Trophoblast cell (in vitro differentiated cells and primary cell): Measurements from ENCODE around the gene NEB.
"Not testable (repeated sequence)": the region's sequence is repeated elsewhere in the genome, so short reads cannot be mapped to it uniquely, and the experiment has no call there.

Experiments used
- DNase-seq, 2 donors: peaks; one replicate each; pipeline ENCODE4 v3.0.0-alpha.2; 2016
- H2AFZ ChIP-seq: 2 replicates; pipeline ENCODE4 v1.6.1; 2013; ENCODE audit warnings: low read length, moderate library complexity, mild to moderate bottlenecking; ENCODE audit not compliant: insufficient read depth, poor library complexity
- H2AK5ac ChIP-seq: 2 replicates; pipeline ENCODE4 v1.6.1; 2013; ENCODE audit warnings: mild to moderate bottlenecking, low read length
- H2BK120ac ChIP-seq: 2 replicates; pipeline ENCODE4 v1.6.1; 2013; ENCODE audit warnings: low read length, mild to moderate bottlenecking, moderate library complexity; ENCODE audit not compliant: insufficient read depth, poor library complexity
- H2BK12ac ChIP-seq: 2 replicates; pipeline ENCODE4 v1.6.1; 2013; ENCODE audit warnings: mild to moderate bottlenecking, low read length, moderate library complexity
- H2BK5ac ChIP-seq: 2 replicates; pipeline ENCODE4 v1.6.1; 2013; ENCODE audit warnings: low read length, low read depth, moderate library complexity, mild to moderate bottlenecking; ENCODE audit not compliant: poor library complexity
- H3K14ac ChIP-seq: 2 replicates; pipeline ENCODE4 v1.6.1; 2013; ENCODE audit warnings: mild to moderate bottlenecking, low read length
- H3K18ac ChIP-seq: 2 replicates; pipeline ENCODE4 v1.6.1; 2013; ENCODE audit warnings: mild to moderate bottlenecking, low read length
- H3K23ac ChIP-seq: 2 replicates; pipeline ENCODE4 v1.6.1; 2013; ENCODE audit warnings: low read length
- H3K27ac ChIP-seq: 2 replicates; pipeline ENCODE4 v1.5.1; 2013; ENCODE audit warnings: low read depth, mild to moderate bottlenecking, inconsistent platforms, low read length, moderate library complexity
- H3K27me3 ChIP-seq: 2 replicates; pipeline ENCODE4 v1.6.1; 2013; ENCODE audit warnings: inconsistent platforms, mild to moderate bottlenecking, low read length, moderate library complexity; ENCODE audit not compliant: insufficient read depth
- H3K36me3 ChIP-seq, 2 experiments: 1 replicate in 1 of 2; 2 replicates in 1 of 2; pipeline ENCODE4 v1.6.1; 2013; ENCODE audit warnings: low read length in 2 of 2, mild to moderate bottlenecking in 2 of 2, moderate library complexity in 1 of 2; ENCODE audit not compliant: insufficient read depth in 2 of 2, control insufficient read depth in 1 of 2
- H3K4ac ChIP-seq: 2 replicates; pipeline ENCODE4 v1.6.1; 2013; ENCODE audit warnings: low read depth, mild to moderate bottlenecking, low read length, moderate library complexity
- H3K4me1 ChIP-seq, 2 experiments: 1 replicate in 1 of 2; 2 replicates in 1 of 2; pipeline ENCODE4 v1.6.1; 2013; ENCODE audit warnings: low read length in 2 of 2, mild to moderate bottlenecking in 2 of 2, moderate library complexity in 1 of 2; ENCODE audit not compliant: insufficient read depth in 2 of 2, control insufficient read depth in 1 of 2
- H3K4me2 ChIP-seq: 2 replicates; pipeline ENCODE4 v1.6.1; 2013; ENCODE audit warnings: inconsistent platforms, mild to moderate bottlenecking, low read length, moderate library complexity
- H3K4me3 ChIP-seq: 2 replicates; pipeline ENCODE4 v1.5.1; 2013; ENCODE audit warnings: mild to moderate bottlenecking, low read depth, low read length, inconsistent platforms
- H3K79me1 ChIP-seq: one replicate; pipeline ENCODE4 v1.6.1; 2013; ENCODE audit warnings: low read length
- H3K79me2 ChIP-seq: 2 replicates; pipeline ENCODE4 v1.6.1; 2013; ENCODE audit warnings: low read length, mild to moderate bottlenecking; ENCODE audit not compliant: control insufficient read depth, insufficient read depth, poor library complexity
- H3K9ac ChIP-seq: 2 replicates; pipeline ENCODE4 v1.6.1; 2013; ENCODE audit warnings: mild to moderate bottlenecking, low read length
- H3K9me3 ChIP-seq: 2 replicates; pipeline ENCODE4 v1.6.1; 2013; ENCODE audit warnings: low read depth, mild to moderate bottlenecking, control low read depth, inconsistent platforms, low read length; ENCODE audit not compliant: insufficient read depth
- H4K12ac ChIP-seq: 2 replicates; pipeline ENCODE4 v1.6.1; 2013; ENCODE audit warnings: low read depth, mild to moderate bottlenecking, low read length, moderate library complexity
- H4K8ac ChIP-seq: 2 replicates; pipeline ENCODE4 v1.6.1; 2013; ENCODE audit warnings: low read depth, mild to moderate bottlenecking, low read length, moderate library complexity
- H4K91ac ChIP-seq: one replicate; pipeline ENCODE4 v1.6.1; 2013; ENCODE audit warnings: low read depth, mild to moderate bottlenecking, low read length, moderate library complexity
- WGBS: extraction: QIAGEN DNeasy Blood & Tissue Kit; methylation state at CpG from one replicate; pipeline ENCODE4 v1.1.7; 2013; ENCODE audit warnings: missing lambda C conversion rate; ENCODE audit not compliant: insufficient read length, insufficient coverage; ENCODE audit errors: extremely low coverage; 5-methylcytosine and 5-hydroxymethylcytosine counted together

Gene NEB

GRCh38 chr2:151753540-151753939, 19.3 kb upstream of the NEB start:
- Histone ChIP-seq H3K79me2 (no peaks in the 10 kb centered on the region), H3K4me2 (no peak overlapping the region), H3K23ac (no peak overlapping the region), H3K4me1 (no peaks in the 10 kb centered on the region), H2AFZ (no peak overlapping the region), H4K91ac (no peak overlapping the region), H3K4me3 (no peak overlapping the region), H2BK5ac (no peak overlapping the region), H3K14ac (no peak overlapping the region), H3K4ac (no peak overlapping the region), H3K79me1 (no peaks in the 10 kb centered on the region), H3K27ac (no peak overlapping the region), H2BK12ac (no peak overlapping the region), H3K18ac (no peak overlapping the region), H2AK5ac (no peak overlapping the region), H3K36me3 (no peaks in the 10 kb centered on the region), H3K9me3 (no peaks in the 10 kb centered on the region), H4K8ac (no peak overlapping the region), H4K12ac (no peak overlapping the region), H2BK120ac (no peak overlapping the region), H3K9ac (no peak overlapping the region), H3K27me3 (no peaks in the 10 kb centered on the region)
- DNase-seq = no peak

- H2BK5ac ChIP-seq, H3K4me3 ChIP-seq: not testable (repeated sequence)
Measured at GRCh38 chr2:151745261-151745660, 11.0 kb upstream of the NEB start.

GRCh38 chr2:151730262-151730975, 3.9 kb downstream of the NEB start:
- Histone ChIP-seq H3K79me1 (no peaks in the 10 kb centered on the region), H2AFZ (no peak overlapping the region), H3K79me2 (no peaks in the 10 kb centered on the region), H3K4me3 (no peak overlapping the region), H3K9me3 (no peaks in the 10 kb centered on the region), H2BK5ac (no peak overlapping the region), H3K27ac (no peak overlapping the region), H3K4me1 (no peaks in the 10 kb centered on the region), H3K23ac (no peak overlapping the region), H4K91ac (no peak overlapping the region), H3K9ac (no peak overlapping the region), H3K14ac (no peak overlapping the region), H3K18ac (no peak overlapping the region), H4K8ac (no peak overlapping the region), H2BK12ac (no peak overlapping the region), H3K4ac (no peak overlapping the region), H3K4me2 (no peak overlapping the region), H4K12ac (no peak overlapping the region), H3K27me3 (no peaks in the 10 kb centered on the region), H2BK120ac (no peak overlapping the region), H3K36me3 (no peaks in the 10 kb centered on the region), H2AK5ac (no peak overlapping the region)
- WGBS = no CpG with 5 or more reads among the region's 5 CpGs
- DNase-seq = no peak

More at GRCh38 chr2:151745261-151745660, 11.0 kb upstream of the NEB start:
- H2BK12ac ChIP-seq, H3K4me2 ChIP-seq, H3K23ac ChIP-seq, H3K27me3 ChIP-seq, H2AFZ ChIP-seq, DNase-seq, H3K79me1 ChIP-seq, H3K4me1 ChIP-seq, H2BK120ac ChIP-seq, H3K4ac ChIP-seq, H3K9ac ChIP-seq, H3K36me3 ChIP-seq, H3K18ac ChIP-seq, H3K27ac ChIP-seq, H4K8ac ChIP-seq, H4K12ac ChIP-seq, H3K14ac ChIP-seq, H3K9me3 ChIP-seq, H4K91ac ChIP-seq, H2AK5ac ChIP-seq, H3K79me2 ChIP-seq: not testable (repeated sequence)
- WGBS = no CpG with 5 or more reads among the region's 3 CpGs

GRCh38 chr2:151729837-151730236, 4.4 kb downstream of the NEB start:
- Histone ChIP-seq H3K4me2 (no peak overlapping the region), H3K79me1 (no peaks in the 10 kb centered on the region), H2BK120ac (no peak overlapping the region), H3K14ac (no peak overlapping the region), H3K79me2 (no peaks in the 10 kb centered on the region), H3K9ac (no peak overlapping the region), H3K9me3 (no peaks in the 10 kb centered on the region), H3K36me3 (no peaks in the 10 kb centered on the region), H3K18ac (no peak overlapping the region), H3K4me1 (no peaks in the 10 kb centered on the region), H3K4ac (no peak overlapping the region), H4K8ac (no peak overlapping the region), H3K27ac (no peak overlapping the region), H2AFZ (no peak overlapping the region), H2BK12ac (no peak overlapping the region), H3K23ac (no peak overlapping the region), H2BK5ac (no peak overlapping the region), H2AK5ac (no peak overlapping the region), H4K12ac (no peak overlapping the region), H3K4me3 (no peak overlapping the region), H4K91ac (no peak overlapping the region), H3K27me3 (no peaks in the 10 kb centered on the region)
- no peak for DNase-seq
- WGBS = no CpG with 5 or more reads among the region's 1 CpG
